GM23248 (cell line): Measurements from ENCODE around the gene FAM221B. TPM values are rescaled to one million over a fixed set of nuclear protein-coding genes. Genes with fewer than 3 reads are reported as not detected.

Experiments
- DNase-seq: peaks from one replicate; pipeline ENCODE4 v3.0.0-alpha.2; 2015
- H2AFZ ChIP-seq: fragments of 200-600 bp; sonication (generic); 2 replicates; pipeline ENCODE4 v1.6.1; 2016; ENCODE audit warnings: antibody characterized with exemption
- H3F3A ChIP-seq: fragments of 200-600 bp; sonication (generic); 2 replicates; pipeline ENCODE4 v1.6.1; 2016; ENCODE audit warnings: mild to moderate bottlenecking, antibody characterized with exemption, mixed run types; ENCODE audit not compliant: insufficient read depth
- H3K27ac ChIP-seq: fragments of 200-600 bp; sonication (generic); 2 replicates; pipeline ENCODE4 v1.5.1; 2016; ENCODE audit warnings: mild to moderate bottlenecking
- H3K27me3 ChIP-seq: fragments of 200-600 bp; sonication (generic); replicated peaks from 2 replicates; pipeline ENCODE4 v1.6.1; 2016; ENCODE audit warnings: mild to moderate bottlenecking; ENCODE audit not compliant: insufficient read depth
- H3K36me3 ChIP-seq: fragments of 200-600 bp; sonication (generic); 2 replicates; pipeline ENCODE4 v1.6.1; 2016; ENCODE audit warnings: low read depth, mild to moderate bottlenecking
- H3K4me1 ChIP-seq: fragments of 200-600 bp; sonication (generic); 2 replicates; pipeline ENCODE4 v1.6.1; 2016; ENCODE audit warnings: mild to moderate bottlenecking; ENCODE audit not compliant: insufficient read depth
- H3K4me2 ChIP-seq: fragments of 200-600 bp; sonication (generic); one replicate; pipeline ENCODE4 v1.6.1; 2016; ENCODE audit warnings: mild to moderate bottlenecking; ENCODE audit not compliant: unreplicated experiment
- H3K4me3 ChIP-seq: fragments of 200-600 bp; sonication (generic); 2 replicates; pipeline ENCODE4 v1.5.1; 2016; ENCODE audit warnings: mild to moderate bottlenecking
- H3K79me2 ChIP-seq: fragments of 200-600 bp; sonication (generic); 2 replicates; pipeline ENCODE4 v1.6.1; 2016; ENCODE audit warnings: mild to moderate bottlenecking; ENCODE audit not compliant: insufficient read depth
- H3K9ac ChIP-seq: fragments of 200-600 bp; sonication (generic); 2 replicates; pipeline ENCODE4 v1.6.1; 2016; ENCODE audit warnings: mild to moderate bottlenecking
- H3K9me2 ChIP-seq: fragments of 200-600 bp; sonication (generic); 2 replicates; pipeline ENCODE4 v1.6.1; 2016; ENCODE audit warnings: mixed run types, mild to moderate bottlenecking, moderate library complexity; ENCODE audit not compliant: insufficient read depth
- H3K9me3 ChIP-seq: fragments of 200-600 bp; sonication (generic); one replicate; pipeline ENCODE4 v1.6.1; 2017; ENCODE audit warnings: low read depth
- H4K20me1 ChIP-seq: fragments of 200-600 bp; sonication (generic); 2 replicates; pipeline ENCODE4 v1.6.0; 2016; ENCODE audit not compliant: insufficient read depth
- EZH2 ChIP-seq: fragments of 200-600 bp; sonication (generic); IDR thresholded peaks from 2 replicates; pipeline ENCODE4 v1.6.1; 2018; ENCODE audit warnings: antibody characterized with exemption, mild to moderate bottlenecking; ENCODE audit not compliant: insufficient read depth, poor library complexity, severe bottlenecking
- EZH2phosphoT487 ChIP-seq: fragments of 200-600 bp; sonication (generic); IDR thresholded peaks from 2 replicates; pipeline ENCODE4 v1.6.1; 2018; ENCODE audit warnings: antibody characterized with exemption, moderate library complexity, mild to moderate bottlenecking, low read depth; ENCODE audit not compliant: insufficient read depth
- WGBS, 2 experiments: methylation state at CpG; one replicate each; pipeline ENCODE4 v1.1.6; 2015 to 2017; ENCODE audit warnings: low lambda C conversion rate in 2 of 2, low coverage in 1 of 2; ENCODE audit errors: missing lambda C conversion rate in 2 of 2; 5-methylcytosine and 5-hydroxymethylcytosine counted together
- in situ Hi-C: fragments of 300-500 bp; cut with MboI; formaldehyde crosslinking; loops from 2 replicates; pipeline ENCODE4 v1.15.0; 2020
- polyA plus RNA-seq: library from polyadenylated mRNA; unstranded; fragments of >200 nt; fragmentation: Nextera tagmentation; extraction: Ambion mirVana; gene quantifications from 2 replicates; pipeline ENCODE4 v1.2.1, GENCODE V29; 2016
- total RNA-seq: library from RNA; depleted of rRNA; stranded (reverse); fragments of >200 nt; shearing (Covaris generic); gene quantifications from 2 replicates; pipeline ENCODE4 v1.2.3, GENCODE V29; 2014; rRNA removed

FAM221B gene
- total RNA-seq, result not detected in 2 replicates
- polyA plus RNA-seq, result not detected in 2 replicates

- Histone ChIP-seq H3K4me1 (peaks cover 27% of the 10 kb centered on the region), H3K9me3 (no peaks in the 10 kb centered on the region), H3K4me3 (peak within 1 kb of the TSS; percentile 83), H3F3A (peaks cover 12% of the 10 kb centered on the region), H3K27me3 (no peaks in the 10 kb centered on the region), H2AFZ (peak within 1 kb of the TSS; percentile 98), H4K20me1 (no peaks in the 10 kb centered on the region), H3K79me2 (peaks cover 10% of the 10 kb centered on the region; the same call in 1 of the 2 replicates), H3K9me2 (no peaks in the 10 kb centered on the region), H3K36me3 (no peaks in the 10 kb centered on the region), H3K4me2 (peak within 1 kb of the TSS; percentile 90), H3K27ac (peak within 1 kb of the TSS; percentile 63), H3K9ac (peak within 1 kb of the TSS; percentile 87)
- in situ Hi-C loops, result no loop called here
- TF ChIP-seq EZH2phosphoT487 (no peak), EZH2 (no peak)
- 10 to 11% methylated on average over 21 of the region's 21 CpGs for WGBS, 2 experiments
- peak; percentile 50 for DNase-seq
Measured at GRCh38 chr9:35828716-35829083, at the start of gene FAM221B. FAM221B (minus strand) TSS chr9:35828732; CDS start chr9:35826161, 2,571 bp downstream.

GRCh38 chr9:35872505-35872904, 44.0 kb upstream of the FAM221B start:
- no peak overlapping the region for H3K4me2 ChIP-seq
- no peaks in the 10 kb centered on the region for H3K9me3 ChIP-seq
- no peaks in the 10 kb centered on the region for H4K20me1 ChIP-seq
- H3K36me3 ChIP-seq, result no peaks in the 10 kb centered on the region
- no peak overlapping the region for H2AFZ ChIP-seq
- DNase-seq, result no peak
- TF ChIP-seq EZH2, result no peak
- TF ChIP-seq EZH2phosphoT487, result no peak
- H3F3A ChIP-seq, result no peaks in the 10 kb centered on the region
- H3K9me2 ChIP-seq, result no peaks in the 10 kb centered on the region
- H3K79me2 ChIP-seq, result no peaks in the 10 kb centered on the region
- H3K27me3 ChIP-seq, result no peaks in the 10 kb centered on the region
- in situ Hi-C loops, result no loop called here
- no peak overlapping the region for H3K4me3 ChIP-seq
- no peak overlapping the region for H3K27ac ChIP-seq
- H3K9ac ChIP-seq, result no peak overlapping the region
- H3K4me1 ChIP-seq, result no peaks in the 10 kb centered on the region
- 43 to 44% methylated on average over 3 of the region's 3 CpGs for WGBS, 2 experiments

- H3K4me1 ChIP-seq, result no peaks in the 10 kb centered on the region
- H2AFZ ChIP-seq, result no peak overlapping the region
- no peaks in the 10 kb centered on the region for H3K79me2 ChIP-seq
- H3F3A ChIP-seq, result no peaks in the 10 kb centered on the region
- no peaks in the 10 kb centered on the region for H3K36me3 ChIP-seq
- WGBS, 2 experiments, result 46 to 54% methylated on average over 3 of the region's 3 CpGs
- H3K9me3 ChIP-seq, result no peaks in the 10 kb centered on the region
- TF ChIP-seq EZH2phosphoT487, result no peak
- no peak for TF ChIP-seq EZH2
- DNase-seq, result no peak
- no peak overlapping the region for H3K4me2 ChIP-seq
- no peaks in the 10 kb centered on the region for H4K20me1 ChIP-seq
- H3K9me2 ChIP-seq, result no peaks in the 10 kb centered on the region
- no peaks in the 10 kb centered on the region for H3K27me3 ChIP-seq
- H3K9ac ChIP-seq, result no peak overlapping the region
- H3K27ac ChIP-seq, result no peak overlapping the region
- in situ Hi-C loops, result no loop called here
- no peak overlapping the region for H3K4me3 ChIP-seq
Measured at GRCh38 chr9:35871545-35871944, 43.0 kb upstream of the FAM221B start.

- Histone ChIP-seq H3K9me2 (no peaks in the 10 kb centered on the region), H3K27ac (no peak within 1 kb of the TSS), H2AFZ (no peak within 1 kb of the TSS), H3K4me3 (no peak within 1 kb of the TSS), H3K9me3 (no peaks in the 10 kb centered on the region), H3K36me3 (no peaks in the 10 kb centered on the region), H3K27me3 (no peaks in the 10 kb centered on the region), H3F3A (no peaks in the 10 kb centered on the region), H3K79me2 (no peaks in the 10 kb centered on the region), H3K9ac (no peak within 1 kb of the TSS), H4K20me1 (no peaks in the 10 kb centered on the region), H3K4me2 (no peak within 1 kb of the TSS), H3K4me1 (no peaks in the 10 kb centered on the region)
- WGBS, 2 experiments, result 72 to 74% methylated on average over 8 of the region's 8 CpGs
- TF ChIP-seq EZH2phosphoT487 (no peak), EZH2 (no peak)
- DNase-seq, result no peak
- in situ Hi-C loops, result no loop called here
Measured at GRCh38 chr9:35870351-35870923, 41.9 kb upstream of the FAM221B start, which contains the start of gene OR13J1. OR13J1 (minus strand) TSS chr9:35870401; CDS start chr9:35870401, 0 bp downstream.
